Ishikawa (cell line): ENCODE measurements around the gene HLA-F.

Experiments used
- CEBPB ChIP-seq: IDR thresholded peaks from 2 replicates; pipeline ENCODE4 v1.6.1; 2012
- EP300 ChIP-seq: IDR thresholded peaks from 2 replicates; pipeline ENCODE4 v1.6.1; 2012; ENCODE audit warnings: borderline replicate concordance
- MAX ChIP-seq: IDR thresholded peaks from 2 replicates; pipeline ENCODE4 v1.6.1; 2012
- RAD21 ChIP-seq: IDR thresholded peaks from 2 replicates; pipeline ENCODE4 v1.6.1; 2012; ENCODE audit warnings: low read depth
- REST ChIP-seq: IDR thresholded peaks from 2 replicates; pipeline ENCODE4 v1.6.1; 2012; ENCODE audit warnings: low read depth, mild to moderate bottlenecking
- TEAD4 ChIP-seq: IDR thresholded peaks from 2 replicates; pipeline ENCODE4 v1.6.1; 2012

- TF ChIP-seq EP300 = no peak
- no peak for TF ChIP-seq MAX
- TF ChIP-seq REST = no peak
- TF ChIP-seq TEAD4 = no peak
- no peak for TF ChIP-seq CEBPB
- TF ChIP-seq RAD21 = no peak
Measured at GRCh38 chr6:29751480-29751879, 28.2 kb downstream of the HLA-F start.
